Stimulated activated effector memory CD8-positive, alpha-beta T cell treated with anti-CD3 and anti-CD28 coated beads, Interleukin-12 subunit alpha, Interleukin-12 subunit beta, amount 100 ng/mL, for 72 hours (primary cell): Measurements from ENCODE around the gene TLR3.
A peak's percentile ranks its signal among the peaks of the same experiment; 100 is the strongest.

Source experiments
- ATAC-seq: fragments of 150-1000 bp; cut with Tn5 transposase; 2 replicates; pipeline ENCODE4 v1.10.0; 2021
- DNase-seq, 2 donors: peaks; one replicate each; pipeline ENCODE4 v3.0.0; 2021 to 2022; ENCODE audit warnings: low spot score in 2 of 2
- H3K27ac Mint-ChIP-seq: one replicate; pipeline ENCODE4 v1.8.0; 2022; ENCODE audit warnings: mild to moderate bottlenecking, mixed read lengths
- H3K36me3 Mint-ChIP-seq: one replicate; pipeline ENCODE4 v1.8.0; 2022; ENCODE audit warnings: mild to moderate bottlenecking, mixed read lengths
- H3K4me1 Mint-ChIP-seq: one replicate; pipeline ENCODE4 v1.8.0; 2022; ENCODE audit warnings: mixed read lengths
- H3K4me3 Mint-ChIP-seq: one replicate; pipeline ENCODE4 v1.8.0; 2022; ENCODE audit warnings: mild to moderate bottlenecking, mixed read lengths
- H3K9me3 Mint-ChIP-seq: one replicate; pipeline ENCODE4 v1.8.0; 2022; ENCODE audit warnings: mixed read lengths

The TLR3 gene

GRCh38 chr4:186078981-186079638 is 10.2 kb downstream of the TLR3 start:
- Mint-ChIP-seq H3K27ac (no peak overlapping the region), H3K4me1 (no peaks in the 10 kb centered on the region)
- ATAC-seq = no peak

GRCh38 chr4:186079694-186080093 is 10.7 kb downstream of the TLR3 start:
- Mint-ChIP-seq H3K27ac (no peak overlapping the region), H3K36me3 (peaks cover 14% of the 10 kb centered on the region), H3K4me1 (no peaks in the 10 kb centered on the region), H3K4me3 (no peak overlapping the region), H3K9me3 (no peaks in the 10 kb centered on the region)
- ATAC-seq (no peak), DNase-seq (peak in 1 of 2 donors; percentile 18)

More at GRCh38 chr4:186078981-186079638, 10.2 kb downstream of the TLR3 start:
- Mint-ChIP-seq H3K36me3 (peaks cover 14% of the 10 kb centered on the region), H3K9me3 (no peaks in the 10 kb centered on the region), H3K4me3 (no peak overlapping the region)
- DNase-seq = no peak

GRCh38 chr4:186081202-186081807 is 12.3 kb downstream of the TLR3 start:
- H3K27ac Mint-ChIP-seq = no peak overlapping the region
- ATAC-seq (no peak), DNase-seq (peak in 1 of 2 donors; percentile 8)
- no peak overlapping the region for H3K4me3 Mint-ChIP-seq
- H3K4me1 Mint-ChIP-seq = no peaks in the 10 kb centered on the region
- H3K36me3 Mint-ChIP-seq = peaks cover 14% of the 10 kb centered on the region
- H3K9me3 Mint-ChIP-seq = no peaks in the 10 kb centered on the region

- H3K36me3 Mint-ChIP-seq = peaks cover 14% of the 10 kb centered on the region
- no peak overlapping the region for H3K27ac Mint-ChIP-seq
- ATAC-seq (no peak), DNase-seq (no peak)
- H3K4me3 Mint-ChIP-seq = no peak overlapping the region
- no peaks in the 10 kb centered on the region for H3K9me3 Mint-ChIP-seq
- H3K4me1 Mint-ChIP-seq = no peaks in the 10 kb centered on the region
Measured at GRCh38 chr4:186082221-186082620, 13.3 kb downstream of the TLR3 start.

- Mint-ChIP-seq H3K9me3 (no peaks in the 10 kb centered on the region), H3K36me3 (no peaks in the 10 kb centered on the region), H3K27ac (no peak overlapping the region), H3K4me1 (no peaks in the 10 kb centered on the region), H3K4me3 (no peak overlapping the region)
- ATAC-seq (no peak), DNase-seq (no peak)
Measured at GRCh38 chr4:186088523-186088922, 19.6 kb downstream of the TLR3 start.

- Mint-ChIP-seq H3K36me3 (peaks cover 6% of the 10 kb centered on the region), H3K9me3 (no peaks in the 10 kb centered on the region), H3K4me1 (no peaks in the 10 kb centered on the region), H3K27ac (no peak overlapping the region), H3K4me3 (no peak overlapping the region)
- DNase-seq = no peak
- no peak for ATAC-seq
Measured at GRCh38 chr4:186092296-186092695, 23.3 kb downstream of the TLR3 start.

- ATAC-seq (no peak), DNase-seq (no peak)
- Mint-ChIP-seq H3K4me3 (no peak overlapping the region), H3K27ac (no peak overlapping the region), H3K4me1 (no peaks in the 10 kb centered on the region), H3K9me3 (no peaks in the 10 kb centered on the region), H3K36me3 (peaks cover 6% of the 10 kb centered on the region)
Measured at GRCh38 chr4:186095406-186095805, 26.4 kb downstream of the TLR3 start.

GRCh38 chr4:186096681-186097165 is 27.8 kb downstream of the TLR3 start:
- no peak overlapping the region for H3K4me3 Mint-ChIP-seq
- ATAC-seq (no peak), DNase-seq (no peak)
- H3K36me3 Mint-ChIP-seq = peaks cover 6% of the 10 kb centered on the region
- no peaks in the 10 kb centered on the region for H3K4me1 Mint-ChIP-seq
- H3K27ac Mint-ChIP-seq = no peak overlapping the region
- H3K9me3 Mint-ChIP-seq = no peaks in the 10 kb centered on the region

GRCh38 chr4:186097386-186097785 is 28.4 kb downstream of the TLR3 start:
- no peak overlapping the region for H3K4me3 Mint-ChIP-seq

GRCh38 chr4:186102931-186103330 is 34.0 kb downstream of the TLR3 start:
- H3K27ac Mint-ChIP-seq = no peak overlapping the region
- no peak overlapping the region for H3K4me3 Mint-ChIP-seq
- H3K36me3 Mint-ChIP-seq = no peaks in the 10 kb centered on the region
- DNase-seq (no peak), ATAC-seq (no peak)
- H3K9me3 Mint-ChIP-seq = no peaks in the 10 kb centered on the region
- no peaks in the 10 kb centered on the region for H3K4me1 Mint-ChIP-seq

More at GRCh38 chr4:186097386-186097785, 28.4 kb downstream of the TLR3 start:
- ATAC-seq = no peak
- Mint-ChIP-seq H3K4me1 (no peaks in the 10 kb centered on the region), H3K36me3 (peaks cover 6% of the 10 kb centered on the region), H3K27ac (no peak overlapping the region), H3K9me3 (no peaks in the 10 kb centered on the region)
- no peak for DNase-seq

- Mint-ChIP-seq H3K36me3 (no peaks in the 10 kb centered on the region), H3K9me3 (no peaks in the 10 kb centered on the region), H3K4me1 (no peaks in the 10 kb centered on the region), H3K4me3 (peak within 1 kb of the TSS; percentile 63), H3K27ac (no peak within 1 kb of the TSS)
- peak; percentile 85 for ATAC-seq
- DNase-seq = peak in 1 of 2 donors; percentile 14
Measured at GRCh38 chr4:186104114-186104889, 35.3 kb downstream of the TLR3 start, which contains the start of gene FAM149A. TSS of gene FAM149A (plus strand) at chr4:186104704.

GRCh38 chr4:186104890-186105646 is 36.1 kb downstream of the TLR3 start:
- no peak overlapping the region for H3K27ac Mint-ChIP-seq
- H3K9me3 Mint-ChIP-seq = no peaks in the 10 kb centered on the region
- peak; percentile 52 for ATAC-seq
- H3K36me3 Mint-ChIP-seq = no peaks in the 10 kb centered on the region
- H3K4me1 Mint-ChIP-seq = no peaks in the 10 kb centered on the region
- peak overlapping the region; percentile 63 for H3K4me3 Mint-ChIP-seq
- no peak for DNase-seq

- Mint-ChIP-seq H3K4me3 (peak overlapping the region; percentile 63), H3K9me3 (no peaks in the 10 kb centered on the region), H3K36me3 (no peaks in the 10 kb centered on the region), H3K27ac (no peak overlapping the region), H3K4me1 (no peaks in the 10 kb centered on the region)
- DNase-seq (no peak), ATAC-seq (no peak)
Measured at GRCh38 chr4:186105647-186106321, 36.8 kb downstream of the TLR3 start.

GRCh38 chr4:186107947-186108346 is 39.0 kb downstream of the TLR3 start:
- Mint-ChIP-seq H3K36me3 (no peaks in the 10 kb centered on the region), H3K27ac (no peak overlapping the region), H3K4me3 (no peak overlapping the region), H3K4me1 (no peaks in the 10 kb centered on the region), H3K9me3 (no peaks in the 10 kb centered on the region)
- ATAC-seq (no peak), DNase-seq (no peak)
